ENCODE data around the gene RAG1.

RAG1 gene

DNA sequence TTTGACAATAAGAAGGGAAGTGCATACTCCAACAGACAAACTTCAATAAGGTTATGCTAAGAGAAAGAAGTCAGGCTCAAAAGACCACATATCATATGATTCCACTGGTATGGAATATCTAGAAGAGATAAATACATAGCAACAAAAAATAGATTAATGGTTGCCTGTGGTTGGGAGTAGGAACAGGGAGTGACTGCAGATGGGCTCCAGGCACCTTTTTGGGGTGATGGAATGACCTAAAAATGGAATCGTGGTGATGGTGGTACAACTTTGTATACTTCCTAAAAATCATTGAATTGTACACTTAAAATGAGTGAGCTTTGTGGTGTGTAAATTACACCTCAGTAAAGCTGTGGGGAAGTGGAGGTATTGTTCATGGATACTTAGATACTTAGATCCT is 59.2 kb downstream of the RAG1 start:
- no peak for DNase-seq (ENCODE audit: extremely low read depth in 1 of 2, low read depth in 1 of 2)

DNA sequence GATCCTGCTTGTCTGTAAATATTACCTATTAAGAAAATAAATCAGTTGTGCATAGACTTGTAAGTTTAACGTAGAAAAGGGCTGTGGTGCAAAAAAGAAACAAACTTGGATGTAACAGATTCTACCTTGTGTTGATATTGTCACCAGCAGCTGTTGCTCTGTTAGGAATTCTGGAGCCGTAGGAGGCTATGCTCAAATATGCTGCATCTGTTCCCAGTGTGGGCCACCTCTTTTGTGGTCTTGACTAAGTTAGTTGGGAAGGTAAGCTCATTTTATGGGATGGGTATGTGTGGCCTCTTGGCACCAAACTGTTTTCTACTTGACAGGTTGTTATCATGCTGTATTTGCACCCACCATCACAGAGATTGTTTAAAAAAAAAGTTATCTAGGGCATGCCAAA is 59.7 kb downstream of the RAG1 start:
- DNase-seq (ENCODE audit: extremely low read depth in 1 of 2, low read depth in 1 of 2), result no peak

DNA sequence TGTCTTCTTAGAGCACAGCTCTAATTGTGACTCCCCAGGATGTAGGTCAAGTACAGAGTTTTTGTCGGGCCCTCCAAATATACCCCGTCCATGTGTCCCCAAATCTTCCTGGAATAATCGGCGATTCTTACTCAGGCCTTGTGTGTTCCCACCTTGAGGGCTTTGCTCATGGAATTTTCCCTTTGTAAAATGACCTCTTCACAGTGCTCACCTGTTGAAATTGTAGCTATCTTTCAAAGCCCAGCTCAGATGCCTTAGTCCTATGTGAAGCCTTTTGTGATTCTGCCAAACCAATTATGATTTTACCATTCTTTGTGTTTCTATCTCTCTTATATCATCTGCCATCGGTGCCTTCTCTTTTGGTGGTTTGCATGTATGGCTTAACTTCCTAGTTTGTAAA is 60.3 kb downstream of the RAG1 start:
- no peak for DNase-seq (ENCODE audit: extremely low read depth in 1 of 2, low read depth in 1 of 2)

DNA sequence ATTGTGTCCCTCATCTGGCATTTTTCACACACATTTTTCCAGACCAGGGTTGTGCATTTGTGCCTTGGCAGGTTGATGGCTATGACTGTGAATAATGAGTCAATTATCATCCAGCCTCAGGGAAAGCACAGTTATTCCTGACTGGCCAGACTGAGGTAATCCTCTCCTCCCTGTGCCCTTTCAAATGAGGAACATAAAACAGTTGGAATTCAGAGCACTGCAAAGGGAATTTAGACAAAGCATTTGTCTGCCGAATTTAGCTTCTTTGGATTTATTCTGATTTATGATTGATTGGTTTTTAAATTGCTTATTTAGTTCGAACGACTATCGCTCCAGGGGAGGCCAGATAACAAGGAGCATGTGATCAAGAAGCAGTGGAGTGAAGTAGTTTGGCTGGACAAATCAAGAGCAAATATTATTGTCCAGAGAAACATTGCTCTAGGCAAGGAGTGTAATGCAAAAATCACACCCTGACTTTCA is 61.0 kb downstream of the RAG1 start:
- no peak for DNase-seq (ENCODE audit: extremely low read depth in 1 of 2, low read depth in 1 of 2)

Data from activated CD8-positive, alpha-beta memory T cell treated with anti-CD3 and anti-CD28 coated beads for 1 hour (primary cell).